Measurements from ENCODE around the gene PRKD1.

The PRKD1 gene

GRCh38 chr14:29643433-29644211, 284.0 kb downstream of the PRKD1 start:
- H3K27ac ChIP-seq: no peak overlapping the region
- no peaks in the 10 kb centered on the region for H3K36me3 ChIP-seq
- no peaks in the 10 kb centered on the region for H3K27me3 ChIP-seq
- H3K4me3 ChIP-seq: no peak overlapping the region
- no peaks in the 10 kb centered on the region for H3K4me1 ChIP-seq
- peaks cover 22% of the 10 kb centered on the region for H3K9me3 ChIP-seq
- no peak overlapping the region for H3K4me2 ChIP-seq
- no peaks in the 10 kb centered on the region for H4K20me1 ChIP-seq
- TF ChIP-seq Cebpa-rat (IDR thresholded peaks at IDR 0.05): no peak
- H3K9ac ChIP-seq: no peak overlapping the region

GRCh38 chr14:29637411-29637810, 290.2 kb downstream of the PRKD1 start:
- Histone ChIP-seq H3K27me3 (no peaks in the 10 kb centered on the region), H3K4me1 (no peaks in the 10 kb centered on the region), H3K9ac (no peak overlapping the region), H3K9me3 (no peaks in the 10 kb centered on the region), H3K4me2 (no peak overlapping the region), H3K36me3 (no peaks in the 10 kb centered on the region), H4K20me1 (no peaks in the 10 kb centered on the region), H3K27ac (no peak overlapping the region), H3K4me3 (no peak overlapping the region)
- no peak for TF ChIP-seq Cebpa-rat (IDR thresholded peaks at IDR 0.05)

- no peak for TF ChIP-seq Cebpa-rat (IDR thresholded peaks at IDR 0.05)
- Histone ChIP-seq H3K36me3 (no peaks in the 10 kb centered on the region), H3K27ac (no peak overlapping the region), H3K27me3 (no peaks in the 10 kb centered on the region), H3K9ac (no peak overlapping the region), H4K20me1 (no peaks in the 10 kb centered on the region), H3K9me3 (no peaks in the 10 kb centered on the region), H3K4me2 (no peak overlapping the region), H3K4me3 (no peak overlapping the region), H3K4me1 (no peaks in the 10 kb centered on the region)
These were observed 290.8 kb downstream of the PRKD1 start for GRCh38 chr14:29636870-29637269.

GRCh38 chr14:29630566-29631160, 297.0 kb downstream of the PRKD1 start:
- TF ChIP-seq Cebpa-rat (IDR thresholded peaks at IDR 0.05): no peak
- H3K27me3 ChIP-seq: no peaks in the 10 kb centered on the region
- H3K9me3 ChIP-seq: no peaks in the 10 kb centered on the region
- H3K27ac ChIP-seq: no peak overlapping the region
- no peaks in the 10 kb centered on the region for H4K20me1 ChIP-seq
- no peak overlapping the region for H3K4me2 ChIP-seq
- H3K4me3 ChIP-seq: no peak overlapping the region
- H3K36me3 ChIP-seq: no peaks in the 10 kb centered on the region
- H3K9ac ChIP-seq: no peak overlapping the region
- no peaks in the 10 kb centered on the region for H3K4me1 ChIP-seq

GRCh38 chr14:29629839-29630238, 297.8 kb downstream of the PRKD1 start:
- Histone ChIP-seq H3K27ac (no peak overlapping the region), H3K4me1 (no peaks in the 10 kb centered on the region), H3K9me3 (no peaks in the 10 kb centered on the region), H3K36me3 (no peaks in the 10 kb centered on the region), H3K27me3 (no peaks in the 10 kb centered on the region), H3K4me3 (no peak overlapping the region), H3K9ac (no peak overlapping the region), H3K4me2 (no peak overlapping the region), H4K20me1 (no peaks in the 10 kb centered on the region)
- TF ChIP-seq Cebpa-rat (IDR thresholded peaks at IDR 0.05): no peak

GRCh38 chr14:29627137-29627536, 300.5 kb downstream of the PRKD1 start:
- Histone ChIP-seq H3K27ac (no peak overlapping the region), H4K20me1 (no peaks in the 10 kb centered on the region), H3K27me3 (no peaks in the 10 kb centered on the region), H3K4me3 (no peak overlapping the region), H3K9ac (no peak overlapping the region), H3K4me2 (no peak overlapping the region), H3K36me3 (no peaks in the 10 kb centered on the region), H3K9me3 (no peaks in the 10 kb centered on the region), H3K4me1 (no peaks in the 10 kb centered on the region)
- no peak for TF ChIP-seq Cebpa-rat (IDR thresholded peaks at IDR 0.05)

GRCh38 chr14:29618323-29619067, 309.2 kb downstream of the PRKD1 start:
- Histone ChIP-seq H3K4me1 (no peaks in the 10 kb centered on the region), H3K27ac (no peak overlapping the region), H3K36me3 (no peaks in the 10 kb centered on the region), H3K9me3 (0 out of 2 replicates have a peak, but pooled peaks cover 4% of the 10 kb centered on the region), H3K27me3 (no peaks in the 10 kb centered on the region), H4K20me1 (no peaks in the 10 kb centered on the region), H3K4me3 (no peak overlapping the region), H3K4me2 (no peak overlapping the region), H3K9ac (no peak overlapping the region)
- no peak for TF ChIP-seq Cebpa-rat (IDR thresholded peaks at IDR 0.05)

GRCh38 chr14:29616922-29617321, 310.7 kb downstream of the PRKD1 start:
- Histone ChIP-seq H3K36me3 (no peaks in the 10 kb centered on the region), H3K9ac (no peak overlapping the region), H3K4me1 (no peaks in the 10 kb centered on the region), H3K4me3 (no peak overlapping the region), H3K27ac (no peak overlapping the region), H3K4me2 (no peak overlapping the region), H3K27me3 (no peaks in the 10 kb centered on the region), H4K20me1 (no peaks in the 10 kb centered on the region), H3K9me3 (0 out of 2 replicates have a peak, but pooled peaks cover 4% of the 10 kb centered on the region)
- TF ChIP-seq Cebpa-rat (IDR thresholded peaks at IDR 0.05): no peak

- Histone ChIP-seq H4K20me1 (no peaks in the 10 kb centered on the region), H3K4me3 (no peak overlapping the region), H3K9me3 (no peaks in the 10 kb centered on the region), H3K36me3 (no peaks in the 10 kb centered on the region), H3K4me2 (no peak overlapping the region), H3K4me1 (no peaks in the 10 kb centered on the region), H3K27me3 (no peaks in the 10 kb centered on the region), H3K9ac (no peak overlapping the region), H3K27ac (no peak overlapping the region)
- no peak for TF ChIP-seq Cebpa-rat (IDR thresholded peaks at IDR 0.05)
These were observed 318.8 kb downstream of the PRKD1 start for GRCh38 chr14:29608861-29609260.

- Histone ChIP-seq H3K4me1 (no peaks in the 10 kb centered on the region), H3K27me3 (no peaks in the 10 kb centered on the region), H3K36me3 (no peaks in the 10 kb centered on the region), H3K4me3 (no peak overlapping the region), H3K27ac (no peak overlapping the region), H3K9me3 (no peaks in the 10 kb centered on the region), H4K20me1 (no peaks in the 10 kb centered on the region), H3K4me2 (no peak overlapping the region), H3K9ac (no peak overlapping the region)
- no peak for TF ChIP-seq Cebpa-rat (IDR thresholded peaks at IDR 0.05)
These were observed 320.5 kb downstream of the PRKD1 start for GRCh38 chr14:29607169-29607568.

Data from BLaER1 (cell line).